Left kidney (tissue), 2 donors: ENCODE data around the gene TSKS. TPM values are rescaled to one million over a fixed set of nuclear protein-coding genes. Genes with fewer than 3 reads are reported as not detected.
"Not testable (repeated sequence)": the region's sequence is repeated elsewhere in the genome, so short reads cannot be mapped to it uniquely, and the experiment has no call there.

Source experiments
- DNase-seq: peaks from one replicate; pipeline ENCODE4 v3.0.0-alpha.2; 2013
- polyA plus RNA-seq: library from polyadenylated mRNA; unstranded; fragments of 120-200 nt; gene quantifications from one replicate; pipeline ENCODE4 v1.2.1, GENCODE V29; 2013; ENCODE audit not compliant: insufficient read length

The TSKS gene
- polyA plus RNA-seq, 1 donor = 0.08 TPM

- no peak for DNase-seq
Measured at GRCh38 chr19:49767381-49767780, 4.3 kb upstream of the TSKS start.

GRCh38 chr19:49766930-49767299 is 3.8 kb upstream of the TSKS start, which contains the start of gene AP2A1:
AP2A1 (plus strand) TSS chr19:49767001; CDS start chr19:49767134, 133 bp downstream.
- DNase-seq = no peak

DNA sequence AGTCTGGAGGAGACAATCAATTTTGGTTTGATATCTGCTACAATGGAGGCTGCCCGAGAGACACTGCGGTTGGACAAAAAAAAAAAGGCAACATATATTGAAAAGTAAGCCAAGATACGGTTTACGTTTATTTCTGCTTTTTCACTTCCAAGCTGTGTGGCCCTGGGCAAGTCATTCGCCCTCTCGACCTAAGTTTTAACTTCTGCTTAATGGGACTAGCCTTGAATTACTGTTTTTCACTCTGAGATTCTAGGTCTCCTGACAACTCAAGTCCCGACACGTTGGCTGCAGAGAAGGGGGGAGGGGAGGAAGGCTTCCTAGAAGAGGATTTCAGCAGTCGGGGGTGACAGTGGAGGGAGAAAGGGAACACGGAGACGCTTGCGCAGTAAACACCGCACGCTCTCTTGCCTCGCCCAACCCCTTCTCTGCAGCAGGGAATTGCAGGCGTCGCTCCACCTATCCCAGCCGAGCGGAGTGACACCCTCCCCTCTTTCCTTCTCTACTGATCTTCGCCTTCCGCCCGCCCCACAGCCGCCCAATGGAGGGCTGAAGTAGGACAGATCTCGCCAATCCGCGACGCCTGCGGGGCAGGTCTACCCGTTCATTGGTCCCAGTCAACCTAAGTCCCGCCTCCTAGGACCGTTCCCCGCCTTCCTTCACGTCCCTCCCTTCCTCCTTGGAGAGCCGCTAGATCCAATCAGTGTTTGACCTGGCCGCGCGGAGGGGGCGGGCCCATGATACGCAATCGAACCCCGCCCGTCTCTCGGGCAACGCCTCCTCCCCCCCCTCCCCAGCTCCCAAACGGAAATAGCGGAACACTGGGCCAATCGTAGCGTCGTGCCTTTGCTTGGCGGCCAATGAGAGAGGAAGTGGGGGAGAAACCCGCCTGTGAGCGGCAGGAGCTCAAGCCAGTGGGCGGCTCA is 3.2 kb upstream of the TSKS start:
- DNase-seq = peak; percentile 100

DNA sequence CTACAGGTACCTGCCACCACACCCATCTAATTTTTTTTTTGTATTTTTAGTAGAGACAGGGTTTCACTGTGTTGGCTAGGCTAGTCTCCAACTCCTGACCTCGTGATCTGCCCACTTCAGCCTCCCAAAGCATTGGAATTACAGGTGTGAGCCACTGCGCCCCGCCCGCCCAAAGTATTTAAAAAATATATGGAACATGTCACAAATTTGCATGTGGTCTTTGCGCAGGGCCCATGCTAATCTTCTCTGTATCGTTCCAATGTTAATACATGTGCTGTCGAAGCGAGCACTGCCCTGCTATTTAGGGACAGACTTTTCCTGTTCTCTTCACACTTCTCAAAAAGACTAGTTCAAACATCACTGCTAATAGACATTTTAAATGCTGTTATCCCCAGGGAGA is 1.2 kb upstream of the TSKS start:
- no peak for DNase-seq

GRCh38 chr19:49761625-49762311 is 1.3 kb downstream of the TSKS start:
- no peak for DNase-seq

DNA sequence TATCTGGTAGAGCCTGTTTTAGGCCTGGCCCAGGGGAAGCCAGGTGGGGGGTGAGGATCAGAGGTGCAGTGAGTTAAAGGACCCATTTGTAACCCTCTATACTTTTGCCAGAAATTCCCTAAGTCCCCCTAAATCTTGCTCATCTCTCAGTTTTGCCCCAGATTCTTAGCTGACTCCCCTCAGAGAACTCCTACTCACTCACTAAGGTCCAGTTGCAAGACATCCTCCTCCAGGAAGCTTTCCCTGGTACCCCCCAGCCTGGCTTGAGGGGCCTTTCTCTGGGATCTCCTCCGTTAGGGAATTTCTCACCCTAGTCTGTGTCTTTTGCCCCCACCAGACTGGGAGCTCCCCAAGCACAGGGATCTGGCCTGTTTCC is 1.9 kb downstream of the TSKS start:
- DNase-seq = no peak

DNA sequence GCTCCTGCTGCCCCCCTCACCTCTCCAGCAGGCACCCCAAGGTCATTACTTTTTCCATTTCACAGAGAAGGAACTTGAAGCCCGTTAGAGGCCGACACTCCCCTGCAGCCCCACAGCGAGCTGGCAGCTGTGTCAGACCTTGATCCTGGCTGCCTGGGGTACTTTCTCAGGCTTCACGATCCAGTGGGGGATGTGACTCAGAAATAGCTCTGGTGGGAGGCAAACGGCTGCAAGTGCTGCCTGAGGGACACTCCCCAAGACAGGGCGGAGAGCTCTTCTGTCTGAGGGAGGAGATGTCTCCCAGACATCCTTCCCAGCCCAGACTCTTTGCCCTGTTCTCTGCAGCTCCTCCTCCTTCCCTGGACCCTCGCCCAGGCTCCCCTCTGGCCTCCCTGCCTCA is 4.8 kb downstream of the TSKS start:
- no peak for DNase-seq

- DNase-seq = no peak
Measured at GRCh38 chr19:49755956-49756355, 7.2 kb downstream of the TSKS start.

DNA sequence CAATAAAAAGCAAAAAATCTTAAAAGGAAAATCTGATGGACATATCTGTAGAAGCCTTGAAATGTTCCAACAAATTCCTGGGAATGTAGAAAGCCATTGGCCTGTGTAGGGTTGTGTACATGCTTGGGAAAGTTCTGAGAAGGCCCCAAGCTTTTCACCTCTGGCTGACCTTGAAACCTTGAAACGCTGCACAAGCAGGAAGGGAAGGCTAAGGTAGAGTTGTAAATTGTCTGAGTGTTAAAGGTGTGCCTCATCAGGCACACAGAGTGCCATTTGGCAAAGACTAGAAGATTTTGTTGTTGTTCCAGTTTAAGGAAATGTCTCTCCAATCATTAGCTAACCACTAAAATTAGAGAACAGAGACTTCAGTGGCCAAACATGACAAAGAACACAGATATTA is 10.4 kb downstream of the TSKS start:
- DNase-seq = no peak

- DNase-seq = no peak
Measured at GRCh38 chr19:49749771-49750170, 13.3 kb downstream of the TSKS start.

- DNase-seq = no peak
Measured at GRCh38 chr19:49749055-49749716, 13.9 kb downstream of the TSKS start.

GRCh38 chr19:49746206-49746958 is 16.7 kb downstream of the TSKS start:
- DNase-seq = no peak

DNA sequence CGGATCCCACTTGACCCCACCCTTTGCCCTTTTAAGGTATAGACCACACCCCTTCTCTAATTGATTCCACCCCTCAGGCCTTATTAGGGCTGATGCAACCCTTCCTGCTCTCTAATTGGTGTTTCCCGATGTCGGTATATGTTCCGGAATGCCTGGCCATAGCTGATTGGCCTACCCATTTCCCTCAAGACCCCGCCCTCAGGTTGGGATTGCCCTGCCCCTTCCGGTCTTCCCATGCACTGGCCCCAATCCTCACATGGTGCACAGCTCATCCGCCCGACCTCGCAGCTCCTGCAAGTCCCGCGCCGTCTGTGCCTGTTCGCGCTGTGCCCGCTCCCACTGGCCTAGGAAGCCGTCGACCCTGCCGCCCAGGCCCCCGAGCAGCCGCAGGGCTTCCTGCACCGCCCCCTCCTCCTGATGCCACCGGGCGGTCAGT is 18.1 kb downstream of the TSKS start:
- DNase-seq = no peak

DNA sequence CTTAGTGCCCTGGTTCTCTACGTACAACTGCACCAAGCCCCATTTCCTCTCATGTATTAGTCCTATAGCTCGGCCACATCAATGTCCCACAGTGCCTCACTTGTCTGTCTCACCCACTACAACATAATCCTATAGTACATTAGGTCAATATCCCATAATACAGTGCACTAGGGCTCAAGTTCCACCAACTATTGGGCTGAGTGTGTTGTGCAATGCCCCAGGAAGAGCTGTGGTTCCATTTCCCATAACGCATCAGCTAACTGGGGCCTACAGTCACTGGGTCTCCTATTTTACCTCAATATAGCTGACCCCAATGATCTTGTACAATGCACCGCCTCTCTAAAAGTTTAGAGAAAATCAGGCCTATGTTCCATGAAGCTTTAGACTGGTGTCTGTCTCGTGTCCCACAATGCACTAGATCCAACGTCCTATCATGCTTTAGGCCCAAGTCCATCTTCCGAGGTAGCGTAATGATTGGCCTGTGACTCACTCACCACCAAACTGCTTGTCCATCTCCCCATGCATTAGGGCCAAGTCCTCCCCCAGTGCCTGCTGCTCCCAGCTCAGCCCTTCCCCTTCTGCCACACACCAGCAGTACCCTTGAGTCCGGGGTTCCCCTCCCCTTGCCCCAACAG is 21.8 kb downstream of the TSKS start:
- no peak for DNase-seq

- DNase-seq = no peak
Measured at GRCh38 chr19:49739933-49740332, 23.2 kb downstream of the TSKS start.

DNA sequence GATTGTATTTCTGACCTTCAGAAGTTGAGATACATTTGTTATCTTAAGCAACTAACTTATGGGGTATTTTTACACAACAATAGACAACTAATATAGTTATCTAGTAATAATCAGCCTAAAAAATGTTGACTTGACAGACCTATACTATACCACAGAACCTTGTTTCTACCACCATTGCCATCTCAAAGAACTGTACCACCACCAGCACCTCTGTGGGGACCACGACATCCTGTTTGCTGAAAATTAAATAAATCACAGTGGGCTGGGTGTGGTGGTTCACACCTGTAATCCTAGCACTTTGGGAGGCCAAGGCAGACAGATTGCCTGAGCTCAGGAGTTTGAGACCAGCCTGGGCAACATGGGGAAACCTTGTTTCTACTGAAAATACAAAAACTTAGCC is 24.0 kb downstream of the TSKS start:
- DNase-seq = no peak

GRCh38 chr19:49738268-49738667 is 24.8 kb downstream of the TSKS start:
- no peak for DNase-seq

DNA sequence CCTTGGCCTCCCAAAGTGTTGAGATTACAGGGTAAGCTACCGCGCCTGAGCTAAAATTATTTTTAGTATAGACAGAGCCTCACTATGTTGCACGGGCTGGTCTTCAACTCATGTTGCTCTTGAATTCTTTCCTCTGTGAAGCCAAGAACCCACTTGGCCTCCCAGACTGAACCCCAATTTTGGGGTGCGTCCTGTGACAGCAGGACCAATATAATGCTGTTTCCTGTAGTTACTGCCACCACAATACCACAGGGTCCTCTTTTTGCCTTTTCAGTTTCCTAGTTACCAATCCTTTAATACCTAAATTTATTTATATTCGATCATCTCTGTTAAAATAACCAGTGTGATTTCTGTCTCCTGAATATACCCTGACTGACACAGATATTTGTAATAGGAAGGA is 32.9 kb downstream of the TSKS start:
- DNase-seq = no peak

DNA sequence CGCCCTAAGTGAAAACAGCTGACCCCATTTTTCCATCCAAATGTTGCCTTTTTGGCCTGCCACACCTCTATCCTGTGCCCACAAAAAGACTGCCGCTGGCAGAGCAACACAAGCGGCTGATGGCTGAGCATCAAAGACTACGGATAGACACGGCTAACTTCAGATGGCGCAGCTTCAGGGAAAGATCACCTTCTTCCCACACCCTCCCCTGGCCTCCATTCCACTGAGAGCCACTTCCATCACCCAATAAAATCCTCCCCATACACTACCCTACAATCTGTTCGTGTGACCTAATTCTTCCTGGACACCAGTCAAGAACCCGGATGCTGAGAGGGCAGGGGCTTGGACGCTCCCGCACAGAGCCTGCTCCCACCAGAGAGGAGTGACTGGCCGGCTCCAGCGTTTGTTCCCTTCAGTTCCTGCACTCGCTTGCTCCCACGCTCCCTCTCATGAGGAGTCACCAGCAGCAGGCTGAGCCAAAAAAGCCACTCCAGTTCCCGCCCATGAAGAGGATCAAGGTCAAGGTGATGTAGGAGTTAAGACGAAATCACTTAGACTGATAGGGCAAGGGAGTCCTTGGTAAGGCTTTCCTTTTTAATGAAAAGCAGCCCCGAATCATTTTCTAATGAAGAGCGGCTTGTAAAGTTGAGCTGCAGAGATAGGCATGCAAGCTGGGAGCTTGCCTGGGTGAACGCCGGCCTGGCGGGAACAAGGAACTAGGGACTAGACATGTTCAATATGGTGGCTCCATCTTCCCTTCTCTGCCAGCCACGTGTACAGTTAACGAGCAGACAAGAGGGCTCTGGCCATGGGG is 35.7 kb downstream of the TSKS start:
- DNase-seq = peak; percentile 12

DNA sequence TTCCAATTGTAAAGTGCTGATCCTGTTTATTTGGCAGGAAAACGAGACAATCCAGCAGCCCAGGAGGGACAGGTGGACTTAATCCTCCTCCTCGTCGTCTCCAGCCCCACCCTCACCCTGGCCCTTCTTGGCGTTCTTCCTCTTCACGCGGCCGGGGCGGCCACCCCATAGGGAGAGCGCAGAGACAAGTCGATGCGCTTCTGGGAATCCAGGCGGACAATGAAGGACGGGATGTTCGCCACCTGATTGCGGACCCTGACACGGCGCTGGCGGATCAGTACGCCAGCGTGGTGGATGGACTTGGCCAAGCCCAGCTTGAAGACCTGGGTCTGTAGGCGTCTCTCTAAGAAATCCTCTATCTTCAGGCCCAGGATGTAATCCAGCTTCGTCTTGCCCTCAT is 43.7 kb downstream of the TSKS start:
- DNase-seq = not testable (repeated sequence)

GRCh38 chr19:49718991-49719390 is 44.1 kb downstream of the TSKS start:
- no peak for DNase-seq
